Testis (tissue), 2 donors: ENCODE measurements around the gene PITX1.

Experiments used
- CTCF ChIP-seq, 3 experiments: fragments of 450-650 bp in 2 of 3; fragments of 200-600 bp in 1 of 3; sonication (generic) in 1 of 3; IDR thresholded peaks; one replicate each; pipeline ENCODE4 v1.5.1; 2016 to 2019; ENCODE audit warnings: antibody characterized with exemption in 3 of 3, mild to moderate bottlenecking in 2 of 3, moderate library complexity in 1 of 3
- POLR2A ChIP-seq: fragments of 450-650 bp; IDR thresholded peaks from one replicate; pipeline ENCODE4 v1.6.1; 2017; ENCODE audit warnings: antibody characterized with exemption, mild to moderate bottlenecking, moderate library complexity

DNA sequence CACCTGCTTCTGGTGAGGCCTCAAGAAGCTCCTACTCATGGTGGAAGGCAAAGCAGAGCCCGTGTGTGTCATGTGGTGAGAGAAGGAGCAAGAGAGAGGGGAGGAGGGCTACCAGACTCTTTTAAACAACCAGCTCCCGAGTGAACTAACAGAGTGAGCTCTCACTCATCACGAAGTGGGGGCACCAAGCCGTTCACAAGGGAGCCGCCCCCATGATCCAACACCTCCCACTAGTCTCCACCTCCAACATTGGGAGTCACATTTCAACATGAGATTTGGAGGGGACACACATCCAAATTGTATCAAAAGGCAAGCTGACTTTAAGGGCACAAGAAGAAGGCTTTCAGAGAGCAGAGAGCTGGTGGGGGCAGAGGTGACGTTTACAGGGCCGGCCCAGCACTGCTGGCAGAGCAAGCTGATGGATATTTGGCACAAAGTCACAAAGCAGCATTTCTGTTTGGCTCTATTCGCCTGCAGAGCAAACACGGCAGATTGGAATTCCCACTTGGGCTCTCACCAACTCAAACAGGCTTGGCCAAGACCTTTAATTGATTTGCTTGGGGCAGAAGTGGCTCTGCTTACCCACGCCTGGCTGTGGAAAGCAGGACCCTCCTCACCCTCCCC, 20.0 kb downstream of the PITX1 start:
- TF ChIP-seq POLR2A: no peak
- TF ChIP-seq CTCF (IDR thresholded peaks at IDR 0.05): no peak
